ENCODE data around the gene OLFML2A. TPM values are rescaled to one million over a fixed set of nuclear protein-coding genes. Genes with fewer than 3 reads are reported as not detected.

Gene OLFML2A
- total RNA-seq, 1 experiment from 2014 or later: 9.3 TPM

DNA sequence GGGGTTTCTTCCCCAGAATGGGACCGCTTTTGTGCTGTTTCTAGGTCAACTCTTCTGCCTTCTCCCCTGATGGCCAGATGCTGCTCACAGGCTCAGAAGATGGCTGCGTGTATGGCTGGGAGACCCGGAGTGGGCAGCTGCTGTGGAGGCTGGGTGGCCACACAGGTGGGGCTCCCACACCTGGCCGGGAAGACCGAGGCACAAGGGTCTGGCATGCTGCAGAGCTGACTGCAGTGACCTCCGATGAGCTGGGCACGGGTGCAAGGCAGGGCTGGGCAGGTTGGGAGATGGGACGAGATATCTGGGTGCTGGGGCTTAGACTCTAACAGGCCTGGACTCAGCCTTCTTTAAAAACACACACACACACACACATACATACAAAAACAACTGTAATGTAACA is 77.2 kb downstream of the OLFML2A start:
- DNase-seq (ENCODE audit: low read depth): no peak

- DNase-seq (ENCODE audit: low read depth): no peak
Measured at GRCh38 chr9:124854822-124855221, 77.9 kb downstream of the OLFML2A start.

GRCh38 chr9:124855566-124855943 is 78.6 kb downstream of the OLFML2A start:
- no peak for DNase-seq (ENCODE audit: low read depth)

DNA sequence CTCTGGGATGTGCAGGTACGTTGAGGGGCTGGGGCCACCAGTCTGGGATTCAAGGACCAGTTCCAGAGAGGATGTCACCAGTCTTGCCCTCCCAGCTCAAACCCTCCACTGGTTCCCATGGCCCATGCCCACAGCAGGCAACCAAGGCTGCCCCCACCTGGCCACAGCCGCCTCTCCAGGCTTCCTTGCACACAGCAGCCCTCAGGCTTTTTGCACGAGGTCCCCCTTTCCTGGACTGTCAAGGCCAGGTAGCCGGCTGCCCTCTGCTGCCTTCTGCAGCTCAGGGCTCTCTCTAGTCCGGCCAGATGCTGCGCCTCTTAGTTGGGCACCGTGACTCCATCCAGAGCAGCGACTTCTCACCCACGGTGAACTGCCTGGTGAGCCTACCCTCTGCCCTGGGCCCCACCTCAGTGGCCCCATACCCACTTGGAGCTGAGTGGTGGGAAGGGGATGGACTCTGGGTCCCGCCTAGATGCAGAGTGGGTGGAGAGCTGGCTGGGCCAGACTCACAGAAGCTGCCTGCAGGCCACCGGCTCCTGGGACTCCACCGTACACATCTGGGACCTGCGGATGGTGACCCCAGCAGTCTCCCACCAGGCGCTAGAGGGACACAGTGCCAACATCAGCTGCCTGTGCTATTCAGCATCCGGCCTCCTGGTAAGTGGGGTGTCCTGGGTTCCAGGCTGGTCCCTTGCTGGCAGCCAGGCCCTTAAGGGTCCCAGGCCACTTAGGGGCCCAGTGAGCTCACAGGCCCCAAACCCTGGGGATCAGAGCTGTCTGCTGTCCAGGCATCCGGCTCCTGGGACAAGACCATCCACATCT is 79.2 kb downstream of the OLFML2A start:
- DNase-seq (ENCODE audit: low read depth): peak; percentile 65

DNA sequence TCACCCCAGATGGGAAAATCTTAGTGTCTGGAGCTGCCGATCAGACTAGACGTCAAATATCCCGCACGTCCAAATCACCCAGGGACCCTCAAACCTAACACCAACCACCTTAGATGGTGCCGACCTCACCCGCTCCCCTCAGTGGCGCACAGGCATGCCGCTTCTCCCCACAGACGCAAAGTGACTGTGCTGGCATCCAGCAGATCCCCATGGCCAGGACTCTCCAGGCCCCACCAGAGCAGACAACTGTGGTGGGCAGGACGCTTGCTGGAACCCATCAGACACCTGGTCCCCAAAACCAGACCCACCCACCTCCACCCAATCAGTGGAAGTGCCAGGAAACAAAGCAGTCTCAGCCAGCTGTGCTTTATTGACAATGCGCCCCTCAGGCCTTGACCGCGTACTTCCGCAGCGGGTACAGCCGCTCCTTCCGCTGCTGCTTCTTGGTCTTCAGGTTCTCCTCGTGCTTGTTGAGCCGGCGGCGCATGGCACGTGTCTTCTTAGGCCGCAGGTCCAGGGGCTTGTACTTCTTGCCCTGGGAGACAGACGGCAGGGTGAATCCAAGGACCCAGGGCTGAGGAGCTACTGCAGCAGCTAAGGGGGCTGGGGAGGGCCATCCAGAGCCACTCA is 80.7 kb downstream of the OLFML2A start:
- no peak for DNase-seq (ENCODE audit: low read depth)

GRCh38 chr9:124858330-124859046 is 81.6 kb downstream of the OLFML2A start:
- no peak for DNase-seq (ENCODE audit: low read depth)

DNA sequence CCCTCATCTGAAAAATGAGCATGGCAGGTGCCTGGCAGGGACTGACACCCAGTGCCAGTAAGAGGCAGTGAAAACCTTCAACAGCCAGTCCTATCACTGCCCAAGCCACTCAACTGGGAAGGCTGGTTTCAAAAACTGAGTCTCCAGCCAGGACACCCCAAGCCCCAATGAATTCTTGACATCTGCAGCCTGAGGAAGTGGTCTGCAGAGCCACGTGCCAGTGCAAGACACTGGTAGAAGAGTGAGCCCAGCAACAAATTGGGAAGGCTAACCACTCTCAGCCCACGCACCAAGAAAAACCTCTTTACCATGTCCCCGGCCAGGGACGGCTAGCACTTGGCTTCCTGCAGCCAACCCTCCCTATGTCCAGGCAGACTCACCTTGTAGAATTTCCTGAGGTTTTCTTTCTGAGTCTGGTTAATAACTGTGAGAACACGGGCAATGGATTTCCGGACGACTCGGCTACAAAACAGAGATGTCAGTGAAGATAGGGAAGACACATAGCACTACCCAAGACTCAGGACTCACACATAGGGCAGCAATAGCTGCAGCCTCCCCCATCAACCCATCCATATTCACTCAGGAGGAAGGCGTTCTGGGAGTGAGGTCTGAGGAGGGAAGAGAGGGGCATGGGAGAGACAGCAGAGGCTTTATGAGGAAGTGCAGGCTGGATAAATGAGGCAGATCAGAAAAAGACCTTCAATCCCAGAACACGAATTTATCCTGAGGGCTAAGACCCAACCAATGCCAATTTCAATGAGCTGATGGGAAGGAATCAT is 83.1 kb downstream of the OLFML2A start:
- no peak for DNase-seq (ENCODE audit: low read depth)

DNA sequence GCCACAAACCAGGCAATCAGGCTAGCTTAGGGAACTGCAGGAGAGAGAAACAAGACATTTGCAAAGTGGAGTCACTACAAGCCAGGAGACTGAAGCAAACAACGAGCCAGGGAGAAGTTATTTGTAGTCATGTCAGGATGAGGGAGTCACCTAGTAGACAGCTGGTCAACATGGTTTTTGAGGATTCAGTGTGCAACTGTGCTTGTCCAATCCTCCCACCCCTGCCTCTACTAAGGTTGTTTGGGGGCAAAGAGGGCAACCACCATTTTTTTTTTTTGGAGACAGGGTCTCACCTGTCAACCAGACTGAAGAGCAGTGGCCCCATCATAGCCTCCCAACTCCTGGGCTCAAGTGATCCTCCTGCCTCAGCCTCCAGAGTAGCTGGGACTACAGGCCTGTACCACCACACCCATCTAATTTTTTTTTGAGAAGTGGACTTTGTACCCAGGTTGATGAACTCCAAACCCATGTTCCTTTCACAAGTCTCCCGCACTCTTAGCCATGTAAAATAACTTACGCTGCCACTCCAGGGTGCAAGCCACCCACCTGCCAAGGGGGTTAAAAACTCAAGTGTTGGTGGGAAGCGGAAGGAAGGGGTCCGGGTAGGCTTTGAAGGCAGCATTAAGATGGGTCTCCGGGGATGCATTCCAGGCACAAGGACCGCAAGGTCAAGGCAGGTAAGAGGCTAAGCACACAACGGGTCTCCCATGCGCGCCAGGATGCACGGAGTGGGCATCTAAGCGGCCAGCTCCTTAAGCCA is 83.8 kb downstream of the OLFML2A start:
- DNase-seq (ENCODE audit: low read depth): no peak

GRCh38 chr9:124861342-124862229 is 84.7 kb downstream of the OLFML2A start, which contains the start of the genes ARPC5L and RPL35:
TSS of gene ARPC5L (plus strand) at chr9:124862130. CDS start at chr9:124869291, 7,161 bp downstream.
TSS of gene RPL35 (minus strand) at chr9:124861957. CDS start at chr9:124861912, 45 bp downstream.
- peak; percentile 91 for DNase-seq (ENCODE audit: low read depth)

DNA sequence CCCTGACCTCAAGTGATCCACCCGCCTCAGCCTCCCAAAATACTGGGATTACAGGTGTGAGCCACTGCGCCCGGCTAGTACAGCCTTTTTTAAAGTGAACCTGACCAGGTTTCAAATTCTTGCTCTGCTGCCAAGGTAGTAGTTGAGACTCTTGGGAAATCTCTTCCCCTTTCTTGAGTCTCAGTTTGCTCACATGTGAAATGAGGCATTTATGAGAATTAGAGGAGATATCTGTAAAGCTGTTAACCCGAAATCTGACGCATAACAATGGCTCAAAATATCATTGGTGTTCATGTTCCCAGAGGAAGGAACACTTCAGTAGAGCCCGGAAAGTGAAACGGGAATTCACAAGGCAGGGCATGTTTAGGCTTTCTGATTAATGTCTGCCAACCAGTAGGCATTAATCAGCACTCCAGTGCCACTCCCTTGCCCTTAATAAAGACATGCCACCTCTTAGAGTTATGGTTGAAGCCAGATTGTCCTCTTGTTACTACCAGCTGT is 86.5 kb downstream of the OLFML2A start:
- peak; percentile 30 for DNase-seq (ENCODE audit: low read depth)

Other genes with a start within 250 kb of the OLFML2A start
- gene NR6A1, start 5.8 kb upstream of the OLFML2A start, total RNA-seq (2014; rRNA removed; shearing (Covaris generic)): 1.4 and 2.4 TPM in 2 replicates
- gene WDR38, start 76.3 kb downstream of the OLFML2A start, total RNA-seq (2014; rRNA removed; shearing (Covaris generic)): not detected in 2 replicates
- gene RPL35, start 84.8 kb downstream of the OLFML2A start, total RNA-seq (2014; rRNA removed; shearing (Covaris generic)): 2,121 and 2,222 TPM in 2 replicates
- gene ARPC5L, start 85.0 kb downstream of the OLFML2A start, total RNA-seq (2014; rRNA removed; shearing (Covaris generic)): 43.9 and 54.1 TPM in 2 replicates
- gene GOLGA1, start 163.9 kb downstream of the OLFML2A start, total RNA-seq (2014; rRNA removed; shearing (Covaris generic)): 15.6 and 17.3 TPM in 2 replicates

All from M059J (cell line).